GM12878 (cell line): Measurements from ENCODE around the gene PTPRD. TPM values are rescaled to one million over a fixed set of nuclear protein-coding genes. Genes with fewer than 3 reads are reported as not detected.

Source experiments
- ATAC-seq: fragments of 200-7000 bp; cut with Tn5 transposase; 3 replicates; pipeline ENCODE4 v1.9.1; 2020; ENCODE audit warnings: mild to moderate bottlenecking, moderate library complexity
- BruUV-seq: library from RNA; stranded (reverse); fragments of 400-500 nt; replicated peaks from 2 replicates; lab custom pipeline; 2021; lab: Mats Ljungman, UMichigan
- CTCF ChIA-PET: fragments of 300-600 bp; sonication (Branson Sonifier 250); formaldehyde crosslinking; extraction: SDS; loops from one replicate; lab custom pipeline; 2021; ENCODE audit warnings: inconsistent platforms; lab: Yijun Ruan, JAX
- POLR2A ChIA-PET: fragments of 350-600 bp; formaldehyde crosslinking; extraction: SDS; loops from one replicate; lab custom pipeline; 2021; ENCODE audit warnings: inconsistent platforms; lab: Charles Lee
- RAD21 ChIA-PET: fragments of 300-600 bp; sonication (Branson Sonifier 250); formaldehyde crosslinking; loops from one replicate; lab custom pipeline; 2023; ENCODE audit warnings: antibody characterized with exemption; ENCODE audit not compliant: unreplicated experiment; lab: Charles Lee
- SMC1A ChIA-PET: fragments of 300-600 bp; sonication (Branson Sonifier 250); formaldehyde crosslinking; loops from one replicate; lab custom pipeline; 2023; ENCODE audit not compliant: unreplicated experiment, uncharacterized antibody; lab: Charles Lee
- DNase-seq: peaks from one replicate; pipeline ENCODE4 v3.0.0-alpha.2; 2011; ENCODE audit warnings: low read depth, low spot score
- FAIRE-seq: peaks from 3 replicates; lab custom pipeline; 2011; peaks lifted over from hg19 to GRCh38; lab: Jason Lieb, UNC
- H2AFZ ChIP-seq: 2 replicates; pipeline ENCODE4 v1.6.0; 2011; ENCODE audit warnings: low read depth, low read length, control low read depth; ENCODE audit not compliant: control insufficient read depth
- H3K27ac ChIP-seq: 2 replicates; pipeline ENCODE4 v1.5.1; 2011; ENCODE audit warnings: control low read depth; ENCODE audit not compliant: control insufficient read depth, insufficient read depth
- H3K27me3 ChIP-seq, 2 experiments: replicated peaks in 1 of 2; 2 replicates each; pipeline versions ENCODE4 v1.6.0 to v1.6.1; 2011; ENCODE audit warnings: low read length in 1 of 2; ENCODE audit not compliant: control insufficient read depth in 2 of 2, insufficient read depth in 2 of 2
- H3K36me3 ChIP-seq, 2 experiments: 2 replicates each; pipeline ENCODE4 v1.5.1; 2011; ENCODE audit warnings: low read length in 1 of 2; ENCODE audit not compliant: control insufficient read depth in 2 of 2, insufficient read depth in 2 of 2
- H3K4me1 ChIP-seq: 2 replicates; pipeline ENCODE4 v1.6.1; 2011; ENCODE audit warnings: mild to moderate bottlenecking, low read length, moderate library complexity, mixed read lengths; ENCODE audit not compliant: control insufficient read depth, insufficient read depth
- H3K4me2 ChIP-seq: 2 replicates; pipeline ENCODE4 v1.6.0; 2011; ENCODE audit warnings: control low read depth; ENCODE audit not compliant: control insufficient read depth, insufficient read depth
- H3K4me3 ChIP-seq: fragments of 200-600 bp; sonication (generic); 2 replicates; pipeline ENCODE4 v1.5.1; 2016
- H3K79me2 ChIP-seq: 2 replicates; pipeline ENCODE4 v1.6.0; 2011; ENCODE audit warnings: low read length; ENCODE audit not compliant: control insufficient read depth, insufficient read depth
- H3K9ac ChIP-seq: 2 replicates; pipeline ENCODE4 v1.8.0; 2011; ENCODE audit warnings: low read length, control low read depth, mixed read lengths; ENCODE audit not compliant: control insufficient read depth, insufficient read depth
- H3K9me3 ChIP-seq: replicated peaks from 3 replicates; pipeline ENCODE4 v1.5.1; 2011; ENCODE audit warnings: mild to moderate bottlenecking, low read length; ENCODE audit not compliant: control insufficient read depth, insufficient read depth
- H4K20me1 ChIP-seq: 2 replicates; pipeline ENCODE4 v1.6.0; 2011; ENCODE audit not compliant: control insufficient read depth, insufficient read depth
- BRCA1 ChIP-seq: IDR thresholded peaks from 2 replicates; pipeline ENCODE4 v1.6.1; 2011; ENCODE audit warnings: low read depth, low read length, improper control_type of control experiment
- EED ChIP-seq: sonication (generic); IDR thresholded peaks from 2 replicates; pipeline ENCODE4 v1.6.1; 2016; ENCODE audit warnings: antibody characterized with exemption, low read depth
- MYB ChIP-seq: fragments of 150-350 bp; IDR thresholded peaks from 2 replicates; pipeline ENCODE4 v1.6.1; 2014; ENCODE audit warnings: mild to moderate bottlenecking, low read depth, low read length, borderline replicate concordance
- NR2C1 ChIP-seq: fragments of 450-650 bp; IDR thresholded peaks from 2 replicates; pipeline ENCODE4 v1.6.1; 2017; ENCODE audit warnings: antibody characterized with exemption, mild to moderate bottlenecking, moderate library complexity
- POLR2AphosphoS2 ChIP-seq: IDR thresholded peaks from 2 replicates; pipeline ENCODE4 v1.6.1; 2011; ENCODE audit warnings: low read depth, mild to moderate bottlenecking, low read length, improper control_type of control experiment, moderate library complexity
- POU2F2 ChIP-seq: IDR thresholded peaks from 3 replicates; pipeline ENCODE4 v1.6.1; 2011; ENCODE audit warnings: low read depth, mild to moderate bottlenecking, low read length, borderline replicate concordance
- ZNF384 ChIP-seq: IDR thresholded peaks from 2 replicates; pipeline ENCODE4 v1.6.1; 2012; ENCODE audit warnings: low read depth, mild to moderate bottlenecking, low read length, improper control_type of control experiment, borderline replicate concordance
- WGBS: methylation state at CpG from one replicate; pipeline ENCODE4 v1.1.6; 2016; ENCODE audit warnings: low lambda C conversion rate; ENCODE audit not compliant: insufficient replicate concordance, insufficient coverage; ENCODE audit errors: missing lambda C conversion rate; 5-methylcytosine and 5-hydroxymethylcytosine counted together
- in situ Hi-C: fragments of 300-500 bp; cut with MboI; formaldehyde crosslinking; loops from 9 replicates; pipeline ENCODE4 v1.14.3; 2018; ENCODE audit warnings: mixed read lengths
- intact Hi-C: fragments of 100-400 bp; cut with micrococcal nuclease; formaldehyde crosslinking; loops from one replicate; pipeline ENCODE4 v1.14.2; 2022; ENCODE audit not compliant: unreplicated experiment
- polyA plus RNA-seq, 11 experiments: library from polyadenylated mRNA; depleted of rRNA in 4 of 11; unstranded in 6 of 11; stranded (reverse) in 5 of 11; fragments of >200 nt; fragmentation: Nextera tagmentation in 4 of 11; fragmentation: Illumina TruSeq in 1 of 11; extraction: Ambion mirVana in 4 of 11; extraction: Trizol in 1 of 11; gene quantifications; 1 replicate in 1 of 11; 2 replicates in 10 of 11; pipeline versions ENCODE4 v1.2.1 to v1.2.3, GENCODE V29; 2011 to 2016; ENCODE audit warnings: inconsistent platforms in 2 of 11, missing spikeins in 2 of 11, low read depth in 1 of 11
- total RNA-seq, 4 experiments: library from RNA; depleted of rRNA in 3 of 4; stranded (reverse); fragments of >200 nt in 3 of 4; fragmentation: Illumina TruSeq in 1 of 4; extraction: Trizol in 1 of 4; gene quantifications; 2 replicates each; pipeline versions ENCODE4 v1.2.1 to v1.2.3, GENCODE V29; 2013 to 2021
- TF ChIP-seq, protein P1 (sequence below): fragments of 450-650 bp; IDR thresholded peaks from 2 replicates; pipeline ENCODE4 v1.6.1; 2018; ENCODE audit warnings: mild to moderate bottlenecking, low read depth, moderate library complexity; ENCODE audit not compliant: partially characterized antibody

Gene PTPRD
- total and polyA plus RNA-seq, 10 of the 15 experiments (the other 5 are each of a cell fraction or from before 2014, with no cell fraction given) = under 0.01 to 0.05 (median 0.01) TPM; not detected in 7

DNA sequence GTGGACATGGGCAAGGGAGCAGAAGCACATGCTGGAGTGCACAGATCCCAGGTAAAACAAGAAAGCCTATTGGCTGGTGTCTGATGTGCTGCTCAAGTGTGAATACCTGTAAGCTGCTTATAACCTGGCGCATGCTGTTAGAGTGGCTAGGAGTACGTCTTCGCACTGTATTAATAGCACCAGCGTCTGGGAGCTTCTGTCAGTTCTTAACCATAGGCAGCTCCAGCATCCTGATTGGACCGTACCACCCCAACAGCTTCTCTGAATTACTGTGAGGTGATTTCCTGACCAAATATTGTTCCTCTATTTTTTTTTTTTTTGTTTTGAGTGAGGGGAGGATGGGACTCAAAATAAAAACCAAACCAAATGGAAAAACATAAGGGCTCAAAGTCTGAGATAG lies 987.6 kb downstream of the PTPRD start:
- POLR2A ChIA-PET = no interaction called here
- H3K4me1 ChIP-seq = no peaks in the 10 kb centered on the region
- H3K27me3 ChIP-seq = no peaks in the 10 kb centered on the region
- SMC1A ChIA-PET = interaction anchor here (1.0 kb wide), 1 partner anchor 9 kb away, joined by 5 read pairs; no protein-coding TSS in a partner anchor
- CTCF ChIA-PET = interaction anchor here (0.7 kb wide), 1 partner anchor 438 kb away, joined by 4 read pairs; no protein-coding TSS in a partner anchor
- no TSS peak for BruUV-seq
- H4K20me1 ChIP-seq = no peaks in the 10 kb centered on the region
- H3K9ac ChIP-seq = no peak overlapping the region
- FAIRE-seq (no peak), ATAC-seq (peak; percentile 78), DNase-seq (no peak)
- intact Hi-C loops (no loop called here), in situ Hi-C loops (no loop called here)
- 72% methylated on average over 5 of the region's 5 CpGs for WGBS
- H2AFZ ChIP-seq = no peak overlapping the region
- no peak for TF ChIP-seq POU2F2
- no peak for TF ChIP-seq POLR2AphosphoS2
- no peak for TF ChIP-seq MYB
- TF ChIP-seq EED = no peak
- TF ChIP-seq, protein P1, sequence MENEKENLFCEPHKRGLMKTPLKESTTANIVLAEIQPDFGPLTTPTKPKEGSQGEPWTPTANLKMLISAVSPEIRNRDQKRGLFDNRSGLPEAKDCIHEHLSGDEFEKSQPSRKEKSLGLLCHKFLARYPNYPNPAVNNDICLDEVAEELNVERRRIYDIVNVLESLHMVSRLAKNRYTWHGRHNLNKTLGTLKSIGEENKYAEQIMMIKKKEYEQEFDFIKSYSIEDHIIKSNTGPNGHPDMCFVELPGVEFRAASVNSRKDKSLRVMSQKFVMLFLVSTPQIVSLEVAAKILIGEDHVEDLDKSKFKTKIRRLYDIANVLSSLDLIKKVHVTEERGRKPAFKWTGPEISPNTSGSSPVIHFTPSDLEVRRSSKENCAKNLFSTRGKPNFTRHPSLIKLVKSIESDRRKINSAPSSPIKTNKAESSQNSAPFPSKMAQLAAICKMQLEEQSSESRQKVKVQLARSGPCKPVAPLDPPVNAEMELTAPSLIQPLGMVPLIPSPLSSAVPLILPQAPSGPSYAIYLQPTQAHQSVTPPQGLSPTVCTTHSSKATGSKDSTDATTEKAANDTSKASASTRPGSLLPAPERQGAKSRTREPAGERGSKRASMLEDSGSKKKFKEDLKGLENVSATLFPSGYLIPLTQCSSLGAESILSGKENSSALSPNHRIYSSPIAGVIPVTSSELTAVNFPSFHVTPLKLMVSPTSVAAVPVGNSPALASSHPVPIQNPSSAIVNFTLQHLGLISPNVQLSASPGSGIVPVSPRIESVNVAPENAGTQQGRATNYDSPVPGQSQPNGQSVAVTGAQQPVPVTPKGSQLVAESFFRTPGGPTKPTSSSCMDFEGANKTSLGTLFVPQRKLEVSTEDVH = no peak
- TF ChIP-seq NR2C1 = no peak
- TF ChIP-seq ZNF384 = no peak
- no peak for TF ChIP-seq BRCA1
- no peaks in the 10 kb centered on the region for H3K9me3 ChIP-seq
- RAD21 ChIA-PET = interaction anchor here (0.7 kb wide), 1 partner anchor 23 kb away, joined by 3 read pairs; no protein-coding TSS in a partner anchor
- no peaks in the 10 kb centered on the region for H3K36me3 ChIP-seq
- no peaks in the 10 kb centered on the region for H3K79me2 ChIP-seq
- no peak overlapping the region for H3K27ac ChIP-seq
- no peak overlapping the region for H3K4me2 ChIP-seq
- no peak overlapping the region for H3K4me3 ChIP-seq
